HUES48 (cell line): ENCODE results near the gene OSBP.
"Not testable (repeated sequence)": the region's sequence is repeated elsewhere in the genome, so short reads cannot be mapped to it uniquely, and the experiment has no call there.

Experiments
- H3K27ac ChIP-seq: one replicate; pipeline ENCODE4 v1.7.0; 2013; ENCODE audit warnings: low read depth, low read length, inconsistent platforms
- H3K27me3 ChIP-seq: 2 replicates; pipeline ENCODE4 v1.6.1; 2013; ENCODE audit warnings: mild to moderate bottlenecking, low read length; ENCODE audit not compliant: control insufficient read depth, insufficient read depth
- H3K36me3 ChIP-seq: 2 replicates; pipeline ENCODE4 v1.6.1; 2013; ENCODE audit warnings: low read length; ENCODE audit not compliant: control insufficient read depth, insufficient read depth
- H3K4me1 ChIP-seq: 2 replicates; pipeline ENCODE4 v1.6.1; 2013; ENCODE audit warnings: mild to moderate bottlenecking, low read length; ENCODE audit not compliant: control insufficient read depth, insufficient read depth
- H3K4me3 ChIP-seq: 2 replicates; pipeline ENCODE4 v1.5.1; 2013; ENCODE audit warnings: mild to moderate bottlenecking, low read depth, low read length
- H3K9ac ChIP-seq: 2 replicates; pipeline ENCODE4 v1.6.1; 2013; ENCODE audit warnings: mild to moderate bottlenecking, low read depth, low read length, moderate library complexity
- H3K9me3 ChIP-seq: 2 replicates; pipeline ENCODE4 v1.6.1; 2013; ENCODE audit warnings: low read length; ENCODE audit not compliant: control insufficient read depth, insufficient read depth

OSBP gene

GRCh38 chr11:59552844-59553243 is 62.7 kb downstream of the OSBP start:
- H3K9me3 ChIP-seq: no peaks in the 10 kb centered on the region
- no peak overlapping the region for H3K27ac ChIP-seq
- peak overlapping the region; percentile 27; the same call in 1 of the 2 replicates for H3K4me3 ChIP-seq
- no peaks in the 10 kb centered on the region for H3K36me3 ChIP-seq
- H3K27me3 ChIP-seq: no peaks in the 10 kb centered on the region
- peaks cover 12% of the 10 kb centered on the region for H3K4me1 ChIP-seq
- no peak overlapping the region for H3K9ac ChIP-seq

GRCh38 chr11:59551659-59552521 is 63.7 kb downstream of the OSBP start:
- Histone ChIP-seq H3K27ac (peak overlapping the region; percentile 42), H3K9me3 (no peaks in the 10 kb centered on the region), H3K9ac (no peak overlapping the region), H3K36me3 (no peaks in the 10 kb centered on the region), H3K27me3 (no peaks in the 10 kb centered on the region), H3K4me3 (peak overlapping the region; percentile 71), H3K4me1 (peaks cover 15% of the 10 kb centered on the region)

- H3K27ac ChIP-seq: peak overlapping the region; percentile 75
- peaks cover 15% of the 10 kb centered on the region for H3K4me1 ChIP-seq
Observed at GRCh38 chr11:59550842-59551658, 64.5 kb downstream of the OSBP start.

GRCh38 chr11:59550368-59550841 is 65.2 kb downstream of the OSBP start:
- H3K27me3 ChIP-seq: no peaks in the 10 kb centered on the region
- H3K4me1 ChIP-seq: peaks cover 15% of the 10 kb centered on the region
- H3K9ac ChIP-seq: peak overlapping the region; percentile 71
- H3K4me3 ChIP-seq: peak overlapping the region; percentile 71
- H3K36me3 ChIP-seq: no peaks in the 10 kb centered on the region
- H3K9me3 ChIP-seq: no peaks in the 10 kb centered on the region
- H3K27ac ChIP-seq: peak overlapping the region; percentile 83

More at GRCh38 chr11:59550842-59551658, 64.5 kb downstream of the OSBP start:
- Histone ChIP-seq H3K9me3 (no peaks in the 10 kb centered on the region), H3K27me3 (no peaks in the 10 kb centered on the region), H3K36me3 (no peaks in the 10 kb centered on the region), H3K4me3 (peak overlapping the region; percentile 71), H3K9ac (peak overlapping the region; percentile 71)

GRCh38 chr11:59548309-59548656 is 67.3 kb downstream of the OSBP start:
- Histone ChIP-seq H3K4me1 (peaks cover 15% of the 10 kb centered on the region), H3K9me3 (no peaks in the 10 kb centered on the region), H3K27me3 (no peaks in the 10 kb centered on the region), H3K36me3 (no peaks in the 10 kb centered on the region), H3K4me3 (no peak overlapping the region), H3K9ac (no peak overlapping the region), H3K27ac (peak overlapping the region; percentile 54)

GRCh38 chr11:59547605-59548308 is 67.8 kb downstream of the OSBP start:
- not testable (repeated sequence) for H3K9me3 ChIP-seq, H3K36me3 ChIP-seq, H3K27me3 ChIP-seq, H3K9ac ChIP-seq, H3K4me3 ChIP-seq
- Histone ChIP-seq H3K27ac (peak overlapping the region; percentile 54), H3K4me1 (peaks cover 15% of the 10 kb centered on the region)

- Histone ChIP-seq H3K36me3 (no peaks in the 10 kb centered on the region), H3K4me3 (no peak overlapping the region), H3K9me3 (no peaks in the 10 kb centered on the region), H3K9ac (no peak overlapping the region), H3K27me3 (no peaks in the 10 kb centered on the region), H3K4me1 (peaks cover 15% of the 10 kb centered on the region), H3K27ac (no peak overlapping the region)
Observed at GRCh38 chr11:59545179-59546020, 70.2 kb downstream of the OSBP start.

GRCh38 chr11:59544869-59545178 is 70.8 kb downstream of the OSBP start:
- peaks cover 15% of the 10 kb centered on the region for H3K4me1 ChIP-seq
- no peaks in the 10 kb centered on the region for H3K36me3 ChIP-seq
- no peaks in the 10 kb centered on the region for H3K27me3 ChIP-seq
- no peak overlapping the region for H3K9ac ChIP-seq
- H3K27ac ChIP-seq: no peak overlapping the region
- no peaks in the 10 kb centered on the region for H3K9me3 ChIP-seq
- no peak overlapping the region for H3K4me3 ChIP-seq

- H3K4me3 ChIP-seq, H3K27ac ChIP-seq, H3K9me3 ChIP-seq, H3K36me3 ChIP-seq, H3K4me1 ChIP-seq, H3K9ac ChIP-seq, H3K27me3 ChIP-seq: not testable (repeated sequence)
Observed at GRCh38 chr11:59543713-59544112, 71.9 kb downstream of the OSBP start.

- H3K9me3 ChIP-seq: no peaks in the 10 kb centered on the region
Observed at GRCh38 chr11:59542142-59542810, 73.3 kb downstream of the OSBP start.

More at GRCh38 chr11:59542142-59542810, 73.3 kb downstream of the OSBP start:
- Histone ChIP-seq H3K9ac (no peak overlapping the region), H3K36me3 (no peaks in the 10 kb centered on the region), H3K4me3 (no peak overlapping the region), H3K27ac (no peak overlapping the region), H3K27me3 (no peaks in the 10 kb centered on the region), H3K4me1 (0 out of 2 replicates have a peak, but pooled peaks cover 3% of the 10 kb centered on the region)
